ENCODE measurements around the gene POTEH.
"Not testable (repeated sequence)": the region's sequence is repeated elsewhere in the genome, so short reads cannot be mapped to it uniquely, and the experiment has no call there.

GRCh38 chr22:15749181-15749970 lies 59.5 kb downstream of the POTEH start:
- not testable (repeated sequence) for TF ChIP-seq CEBPB (IDR thresholded peaks at IDR 0.05; ENCODE audit: low read depth); POLR2A (IDR thresholded peaks at IDR 0.05; ENCODE audit: borderline replicate concordance, extremely low read depth, insufficient read depth, insufficient read length)

Measured in HCT116 (cell line).